Fibroblast of pulmonary artery (primary cell): ENCODE results near the gene TMEM39A.

Source experiments
- DNase-seq: peaks from one replicate; pipeline ENCODE4 v3.0.0-alpha.2; 2010; ENCODE audit warnings: low read depth
- H3K4me3 ChIP-seq: replicated peaks from 2 replicates; pipeline ENCODE4 v1.5.1; 2011; ENCODE audit warnings: low read depth, mild to moderate bottlenecking, control low read depth, low read length, moderate library complexity
- CTCF ChIP-seq: IDR thresholded peaks from 2 replicates; pipeline ENCODE4 v1.5.1; 2011; ENCODE audit warnings: mild to moderate bottlenecking, control low read depth, low read length, inconsistent platforms; ENCODE audit errors: missing control alignments

Gene TMEM39A

GRCh38 chr3:119433613-119434325 lies 29.6 kb downstream of the TMEM39A start:
- TF ChIP-seq CTCF: no peak

GRCh38 chr3:119428538-119428937 lies 34.9 kb downstream of the TMEM39A start:
- no peak for DNase-seq
- TF ChIP-seq CTCF: peak; percentile 1
- no peak overlapping the region for H3K4me3 ChIP-seq

More at GRCh38 chr3:119433613-119434325, 29.6 kb downstream of the TMEM39A start:
- no peak for DNase-seq
- no peak overlapping the region for H3K4me3 ChIP-seq

- peak; percentile 25 for DNase-seq
- no peak for TF ChIP-seq CTCF
- no peak overlapping the region for H3K4me3 ChIP-seq
These were observed 35.7 kb downstream of the TMEM39A start for GRCh38 chr3:119427669-119428068.

GRCh38 chr3:119420196-119420595 lies 43.2 kb downstream of the TMEM39A start:
- no peak for DNase-seq
- TF ChIP-seq CTCF: peak; percentile 13

GRCh38 chr3:119418641-119419040 lies 44.8 kb downstream of the TMEM39A start:
- DNase-seq: peak; percentile 18
- TF ChIP-seq CTCF: no peak
- H3K4me3 ChIP-seq: no peak overlapping the region

More at GRCh38 chr3:119420196-119420595, 43.2 kb downstream of the TMEM39A start:
- no peak overlapping the region for H3K4me3 ChIP-seq

- TF ChIP-seq CTCF: no peak
- DNase-seq: peak; percentile 42
- no peak overlapping the region for H3K4me3 ChIP-seq
These were observed 45.5 kb downstream of the TMEM39A start for GRCh38 chr3:119417771-119418512.

- no peak for TF ChIP-seq CTCF
- H3K4me3 ChIP-seq: no peak overlapping the region
- no peak for DNase-seq
These were observed 46.5 kb downstream of the TMEM39A start for GRCh38 chr3:119416873-119417272.
